Thymus (tissue), 11 donors: ENCODE data around the gene CDK5R1. TPM values are rescaled to one million over a fixed set of nuclear protein-coding genes. Genes with fewer than 3 reads are reported as not detected.
A peak's percentile ranks its signal among the peaks of the same experiment; 100 is the strongest.
"Not testable (repeated sequence)": the region's sequence is repeated elsewhere in the genome, so short reads cannot be mapped to it uniquely, and the experiment has no call there.

Source experiments
- DNase-seq, 9 donors: peaks; one replicate each; pipeline ENCODE4 v3.0.0-alpha.2; 2013; ENCODE audit warnings: low spot score in 9 of 9, low read depth in 6 of 9, missing footprints in 1 of 9
- H3K27ac ChIP-seq, 2 donors: one replicate each; pipeline ENCODE4 v1.5.1; 2013; ENCODE audit warnings: control low read depth in 1 of 2, low read depth in 1 of 2, low read length in 1 of 2, mild to moderate bottlenecking in 1 of 2, moderate library complexity in 1 of 2
- H3K27me3 ChIP-seq, 2 donors: one replicate each; pipeline ENCODE4 v1.5.1; 2013; ENCODE audit warnings: low read length in 1 of 2; ENCODE audit not compliant: control insufficient read depth in 2 of 2, insufficient read depth in 1 of 2
- H3K36me3 ChIP-seq, 2 donors: one replicate each; pipeline ENCODE4 v1.5.1; 2013; ENCODE audit warnings: low read length in 1 of 2, mild to moderate bottlenecking in 1 of 2, moderate library complexity in 1 of 2; ENCODE audit not compliant: control insufficient read depth in 2 of 2, insufficient read depth in 2 of 2
- H3K4me1 ChIP-seq, 2 donors: one replicate each; pipeline ENCODE4 v1.5.1; 2013; ENCODE audit warnings: low read length in 2 of 2; ENCODE audit not compliant: control insufficient read depth in 2 of 2, insufficient read depth in 2 of 2
- H3K4me3 ChIP-seq, 2 donors: one replicate each; pipeline ENCODE4 v1.5.1; 2013; ENCODE audit warnings: low read length in 2 of 2, control low read depth in 1 of 2, mild to moderate bottlenecking in 1 of 2
- H3K9me3 ChIP-seq, 2 donors: one replicate each; pipeline ENCODE4 v1.5.1; 2013; ENCODE audit warnings: low read length in 1 of 2, mild to moderate bottlenecking in 1 of 2; ENCODE audit not compliant: control insufficient read depth in 2 of 2, insufficient read depth in 1 of 2
- WGBS: extraction: QIAGEN DNeasy Blood & Tissue Kit; methylation state at CpG from one replicate; pipeline ENCODE4 v1.1.7; 2013; 5-methylcytosine and 5-hydroxymethylcytosine counted together
- polyA plus RNA-seq: library from polyadenylated mRNA; stranded (reverse); fragments of 200-250 nt; gene quantifications from one replicate; pipeline ENCODE4 v1.2.3, GENCODE V29; 2013
- total RNA-seq: library from RNA; stranded (reverse); fragments of 120-200 nt; gene quantifications from one replicate; pipeline ENCODE4 v1.2.4, GENCODE V29; 2013
- donor health status: healthy.

CDK5R1 gene
- total and polyA plus RNA-seq, 2 donors: 3.1 to 7.1 TPM

DNA sequence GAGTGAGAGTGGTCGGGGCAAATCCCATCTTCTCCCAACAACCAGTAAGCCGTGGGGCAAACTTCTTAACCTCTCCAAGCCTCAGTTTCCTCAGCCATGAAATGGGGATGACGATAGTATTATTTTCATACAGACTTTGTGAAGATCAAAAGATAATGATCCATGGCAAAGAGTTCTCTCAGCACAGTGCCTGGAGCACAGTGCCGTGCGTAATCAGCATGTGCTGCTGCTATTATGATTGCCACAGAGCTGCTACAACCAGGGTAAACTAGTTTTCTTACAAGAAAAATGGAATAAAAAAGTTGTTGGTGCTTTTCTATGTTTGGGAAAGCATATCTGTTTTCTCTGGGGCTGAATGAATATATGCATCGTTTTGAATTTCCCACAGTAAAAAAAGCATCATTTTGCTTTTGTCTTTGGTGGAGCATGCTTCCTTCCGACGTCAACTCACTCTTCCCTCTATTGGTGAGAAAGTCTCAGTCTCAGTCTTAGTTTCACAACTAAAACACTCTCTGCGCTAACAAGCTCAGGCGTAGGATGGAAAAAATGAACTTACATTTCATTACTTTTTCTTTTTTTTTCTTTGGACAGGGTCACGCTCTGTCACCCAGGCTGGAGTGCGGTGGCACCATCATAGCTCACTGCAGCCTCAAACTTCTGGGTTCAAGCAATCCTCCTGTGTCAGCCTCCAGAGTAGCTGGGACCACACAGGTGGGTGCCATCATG, 37.2 kb downstream of the CDK5R1 start:
- Histone ChIP-seq H3K36me3 (no peaks in the 10 kb centered on the region), H3K9me3 (no peaks in the 10 kb centered on the region), H3K27ac (no peak overlapping the region), H3K27me3 (peaks cover 0 to 22% of the 10 kb centered on the region in 2 donors), H3K4me3 (no peak overlapping the region), H3K4me1 (peaks cover 24 to 25% of the 10 kb centered on the region in 2 donors)
- no peak for DNase-seq
- WGBS: 93% methylated on average over 12 of the region's 12 CpGs

GRCh38 chr17:32524553-32524880, 37.7 kb downstream of the CDK5R1 start:
- 97% methylated on average over 6 of the region's 6 CpGs for WGBS
- peaks cover 20 to 23% of the 10 kb centered on the region in 2 donors for H3K4me1 ChIP-seq
- not testable (repeated sequence) for H3K27ac ChIP-seq

DNA sequence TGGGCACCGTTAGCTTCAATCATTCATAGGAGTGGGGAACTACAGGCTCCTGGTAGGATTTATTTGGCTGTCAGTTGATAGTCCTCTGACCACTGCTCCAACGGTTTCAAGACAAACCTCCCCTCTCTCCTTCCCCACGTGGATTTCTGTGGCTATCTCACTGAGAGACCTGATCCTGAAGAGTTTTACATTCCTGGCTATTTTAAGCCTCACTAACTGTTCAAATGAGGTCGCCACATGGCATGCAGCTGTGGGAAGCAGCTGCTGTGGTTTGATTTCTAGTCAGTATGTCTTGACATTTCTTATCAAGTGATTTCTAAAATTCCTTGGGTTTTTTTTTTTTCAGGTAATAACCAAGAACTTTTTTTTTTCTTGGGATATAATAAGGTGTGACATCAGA, 38.3 kb downstream of the CDK5R1 start:
- Histone ChIP-seq H3K27me3 (peaks cover 0 to 17% of the 10 kb centered on the region in 2 donors), H3K36me3 (no peaks in the 10 kb centered on the region), H3K27ac (no peak overlapping the region), H3K4me1 (peaks cover 16 to 17% of the 10 kb centered on the region in 2 donors), H3K9me3 (no peaks in the 10 kb centered on the region), H3K4me3 (no peak overlapping the region)
- WGBS: 8% methylated on average over 4 of the region's 4 CpGs
- peak in 1 of 9 donors; percentile 57 for DNase-seq

More at GRCh38 chr17:32524553-32524880, 37.7 kb downstream of the CDK5R1 start:
- not testable (repeated sequence) for H3K9me3 ChIP-seq, H3K4me3 ChIP-seq, H3K36me3 ChIP-seq, DNase-seq
- H3K27me3 ChIP-seq: peaks cover 0 to 20% of the 10 kb centered on the region in 2 donors

GRCh38 chr17:32527146-32527545, 40.4 kb downstream of the CDK5R1 start:
- H3K27ac ChIP-seq: no peak overlapping the region
- 99% methylated on average over 4 of the region's 4 CpGs for WGBS
- H3K9me3 ChIP-seq: no peaks in the 10 kb centered on the region
- H3K27me3 ChIP-seq: peaks cover 0 to 11% of the 10 kb centered on the region in 2 donors
- H3K36me3 ChIP-seq: no peaks in the 10 kb centered on the region
- no peak overlapping the region for H3K4me3 ChIP-seq
- no peak for DNase-seq
- peaks cover 9 to 11% of the 10 kb centered on the region in 2 donors for H3K4me1 ChIP-seq

DNA sequence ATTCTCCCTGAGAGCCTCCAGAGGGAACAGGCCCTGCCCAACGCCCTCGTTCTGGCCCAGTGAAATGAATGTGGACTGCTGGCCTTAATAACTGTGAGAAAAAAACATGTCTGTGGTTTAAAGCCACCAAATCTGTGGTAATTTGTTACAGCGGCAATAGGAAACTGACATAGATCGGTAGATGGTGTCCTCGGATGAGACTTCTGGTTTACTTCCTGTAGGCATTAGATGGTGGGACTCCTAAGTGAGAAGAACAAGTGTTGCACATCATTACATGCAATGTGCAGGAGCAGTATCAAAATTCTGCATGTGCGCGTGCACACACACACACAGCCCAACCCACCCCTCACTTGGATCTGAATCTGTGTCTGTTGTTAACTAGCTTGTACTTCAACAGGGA, 42.0 kb downstream of the CDK5R1 start:
- H3K27me3 ChIP-seq: peaks cover 0 to 16% of the 10 kb centered on the region in 2 donors
- peaks cover 5 to 9% of the 10 kb centered on the region in 2 donors for H3K4me1 ChIP-seq
- H3K9me3 ChIP-seq: no peaks in the 10 kb centered on the region
- 71% methylated on average over 7 of the region's 7 CpGs for WGBS
- H3K27ac ChIP-seq: no peak overlapping the region
- H3K4me3 ChIP-seq: no peak overlapping the region
- H3K36me3 ChIP-seq: no peaks in the 10 kb centered on the region
- no peak for DNase-seq

DNA sequence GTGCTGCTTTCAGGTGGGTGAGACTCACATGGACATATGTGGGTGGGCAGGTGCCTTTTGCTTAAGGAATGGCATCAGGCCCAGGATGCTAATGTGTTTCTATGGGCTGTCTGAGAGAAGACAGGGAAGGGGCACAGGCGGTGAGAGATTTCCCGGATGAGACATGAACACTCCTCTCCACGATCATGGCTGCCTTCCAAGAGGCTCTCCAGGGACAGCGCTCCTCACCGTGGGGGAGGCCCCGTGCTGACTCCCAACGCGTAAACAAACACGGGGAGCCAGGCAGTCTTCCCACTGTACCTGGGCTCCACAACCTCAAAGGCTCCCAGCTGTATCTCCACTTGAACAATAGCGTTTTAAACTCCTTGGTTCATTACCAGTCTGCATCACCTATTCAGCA, 42.8 kb downstream of the CDK5R1 start:
- peaks cover 0 to 16% of the 10 kb centered on the region in 2 donors for H3K27me3 ChIP-seq
- H3K4me3 ChIP-seq: no peak overlapping the region
- H3K9me3 ChIP-seq: no peaks in the 10 kb centered on the region
- H3K36me3 ChIP-seq: no peaks in the 10 kb centered on the region
- no peak overlapping the region for H3K27ac ChIP-seq
- peaks cover 5 to 9% of the 10 kb centered on the region in 2 donors for H3K4me1 ChIP-seq
- 95% methylated on average over 10 of the region's 10 CpGs for WGBS
- DNase-seq: no peak

DNA sequence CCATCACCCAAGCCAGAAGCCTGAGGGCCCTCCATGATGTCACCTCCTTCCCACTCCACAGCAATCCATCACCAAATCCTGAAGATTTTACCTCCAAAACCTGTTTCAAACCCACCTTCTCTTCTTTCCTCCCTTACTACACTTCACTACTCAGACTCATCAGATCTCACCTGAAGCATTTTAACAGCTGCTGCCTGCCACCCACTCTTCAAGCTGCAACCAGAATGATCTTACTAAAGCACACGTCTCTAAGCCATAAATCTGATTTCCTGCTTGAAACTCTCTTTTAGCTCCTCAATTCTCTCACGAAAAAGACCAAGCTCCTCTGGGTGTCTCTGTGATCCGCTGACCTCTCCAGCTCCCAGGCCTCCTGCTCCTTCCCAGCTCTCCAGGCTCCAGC, 46.5 kb downstream of the CDK5R1 start:
- H3K27me3 ChIP-seq: peaks cover 0 to 9% of the 10 kb centered on the region in 2 donors

GRCh38 chr17:32536736-32537643, 50.2 kb downstream of the CDK5R1 start:
- 86% methylated on average over 8 of the region's 8 CpGs for WGBS
- Histone ChIP-seq H3K27ac (no peak overlapping the region), H3K27me3 (peaks cover 0 to 5% of the 10 kb centered on the region in 2 donors), H3K9me3 (no peaks in the 10 kb centered on the region), H3K36me3 (no peaks in the 10 kb centered on the region), H3K4me1 (no peaks in the 10 kb centered on the region), H3K4me3 (no peak overlapping the region)
- no peak for DNase-seq

More for the DNA sequence above, 46.5 kb downstream of the CDK5R1 start:
- Histone ChIP-seq H3K9me3 (no peaks in the 10 kb centered on the region), H3K27ac (no peak overlapping the region), H3K4me1 (no peaks in the 10 kb centered on the region), H3K36me3 (no peaks in the 10 kb centered on the region), H3K4me3 (no peak overlapping the region)
- WGBS: 82% methylated on average over 3 of the region's 3 CpGs
- no peak for DNase-seq
